GM15510 (cell line): ENCODE data around the gene ZNF578.

Experiments
- POLR2A ChIP-seq: IDR thresholded peaks from 3 replicates; pipeline ENCODE4 v1.6.1; 2011; ENCODE audit warnings: borderline replicate concordance; ENCODE audit not compliant: insufficient read length; ENCODE audit errors: extremely low read depth

ZNF578 gene

GRCh38 chr19:52557231-52557995 is 104.1 kb downstream of the ZNF578 start:
- TF ChIP-seq POLR2A, result no peak
